ENCODE data around the gene SLC43A1.

GRCh38 chr11:57556041-57556440, 40.5 kb upstream of the SLC43A1 start:
- TF ChIP-seq ZFX (IDR thresholded peaks at IDR 0.05) (no peak), CTCF (conservative IDR thresholded peaks at IDR 0.05) (no peak)

All from C4-2B (cell line).